ENCODE data around the gene HIBCH.
"Not testable (repeated sequence)": the region's sequence is repeated elsewhere in the genome, so short reads cannot be mapped to it uniquely, and the experiment has no call there.

HIBCH gene

DNA sequence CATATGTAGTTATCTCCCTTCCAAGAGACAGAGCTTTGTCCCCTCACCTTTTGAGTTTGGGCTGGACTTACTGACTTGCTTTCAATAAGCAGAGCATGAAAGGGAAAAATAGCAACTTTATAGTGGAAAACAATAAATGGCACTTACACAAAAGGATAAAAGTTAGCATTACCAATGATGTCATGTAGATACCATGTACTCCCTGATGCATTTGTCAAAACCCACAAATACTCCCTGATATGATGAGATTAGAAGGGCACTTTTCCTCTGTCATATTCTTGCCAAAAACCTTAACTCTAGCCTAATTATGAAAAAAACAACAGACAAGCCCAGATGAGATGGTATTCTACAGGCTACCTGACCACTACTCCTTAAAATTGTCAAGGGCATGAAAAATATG lies 16.0 kb downstream of the HIBCH start:
- DNase-seq: no peak

DNA sequence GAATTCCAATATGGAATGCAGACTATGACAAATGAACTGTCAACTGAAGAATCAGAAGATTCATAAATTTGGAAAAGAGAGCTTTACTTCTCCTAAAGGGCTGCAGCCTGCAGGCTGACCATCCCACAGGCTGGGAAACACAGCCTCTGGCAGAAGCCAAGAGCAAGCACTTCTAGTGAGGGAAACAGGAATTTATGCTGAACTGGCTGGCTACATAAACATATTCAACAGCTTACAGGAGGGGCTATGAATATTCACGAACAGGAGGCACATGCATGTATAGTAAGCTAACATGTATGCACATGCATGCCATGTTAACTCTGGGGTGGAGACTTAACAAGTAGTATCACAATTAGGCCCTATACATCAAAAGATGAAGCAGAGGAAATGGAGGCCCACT lies 17.6 kb downstream of the HIBCH start:
- no peak for DNase-seq

DNA sequence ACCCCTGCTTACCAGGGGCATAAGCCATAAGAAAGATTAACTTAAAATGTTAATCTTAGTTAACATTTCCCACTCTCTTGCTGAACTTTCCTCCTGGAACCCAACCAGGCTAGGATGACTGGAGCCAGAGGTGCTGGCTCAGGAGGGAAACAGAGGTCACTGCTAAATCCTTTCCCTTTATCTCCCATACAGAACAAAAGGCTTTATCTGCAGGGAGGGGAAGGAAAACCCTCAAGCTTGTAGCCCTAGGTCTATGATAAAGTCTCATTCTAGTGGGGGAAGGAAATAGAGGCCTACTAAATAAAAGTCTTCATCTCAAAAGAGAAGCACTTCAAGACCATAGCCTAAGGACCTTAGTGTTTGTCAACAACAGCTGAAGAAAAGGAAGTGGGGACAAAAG lies 18.6 kb downstream of the HIBCH start:
- no peak for DNase-seq

DNA sequence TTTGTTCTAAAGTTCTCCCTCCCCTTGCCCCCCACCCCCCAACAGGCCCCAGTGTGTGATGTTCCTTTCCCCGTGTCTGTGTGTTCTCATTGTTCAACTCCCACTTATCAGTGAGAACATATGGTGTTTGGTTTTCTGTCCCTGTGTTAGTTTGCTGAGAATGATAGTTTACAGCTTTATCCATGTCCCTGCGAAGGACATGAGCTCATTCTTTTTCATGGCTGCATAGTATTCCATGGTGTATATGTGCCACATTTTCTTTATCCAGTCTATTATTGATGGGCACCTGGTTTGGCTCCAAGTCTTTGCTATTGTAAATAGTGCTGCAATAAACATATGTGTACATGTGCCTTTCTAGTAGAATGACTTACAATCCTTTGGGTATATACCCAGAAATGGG lies 21.7 kb downstream of the HIBCH start:
- not testable (repeated sequence) for DNase-seq

DNA sequence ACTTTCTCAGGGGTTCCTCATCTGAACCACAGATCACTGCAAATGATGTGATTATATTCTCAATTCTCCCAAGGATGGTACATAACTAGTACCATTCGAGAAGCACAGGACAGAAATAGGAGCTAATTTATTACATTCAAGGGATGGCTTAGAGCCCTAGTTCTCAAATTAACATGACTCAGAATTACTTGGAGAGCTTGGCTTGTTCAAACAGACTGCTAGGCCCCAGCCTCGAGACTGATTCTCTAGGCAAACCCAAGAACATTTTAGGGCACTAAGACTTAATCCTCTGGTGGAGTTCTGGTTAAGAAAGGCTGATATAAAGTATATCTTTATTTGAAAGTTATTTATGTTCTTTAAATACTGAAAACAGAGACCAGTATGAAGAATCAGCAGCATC lies 35.8 kb downstream of the HIBCH start:
- DNase-seq: no peak

DNA sequence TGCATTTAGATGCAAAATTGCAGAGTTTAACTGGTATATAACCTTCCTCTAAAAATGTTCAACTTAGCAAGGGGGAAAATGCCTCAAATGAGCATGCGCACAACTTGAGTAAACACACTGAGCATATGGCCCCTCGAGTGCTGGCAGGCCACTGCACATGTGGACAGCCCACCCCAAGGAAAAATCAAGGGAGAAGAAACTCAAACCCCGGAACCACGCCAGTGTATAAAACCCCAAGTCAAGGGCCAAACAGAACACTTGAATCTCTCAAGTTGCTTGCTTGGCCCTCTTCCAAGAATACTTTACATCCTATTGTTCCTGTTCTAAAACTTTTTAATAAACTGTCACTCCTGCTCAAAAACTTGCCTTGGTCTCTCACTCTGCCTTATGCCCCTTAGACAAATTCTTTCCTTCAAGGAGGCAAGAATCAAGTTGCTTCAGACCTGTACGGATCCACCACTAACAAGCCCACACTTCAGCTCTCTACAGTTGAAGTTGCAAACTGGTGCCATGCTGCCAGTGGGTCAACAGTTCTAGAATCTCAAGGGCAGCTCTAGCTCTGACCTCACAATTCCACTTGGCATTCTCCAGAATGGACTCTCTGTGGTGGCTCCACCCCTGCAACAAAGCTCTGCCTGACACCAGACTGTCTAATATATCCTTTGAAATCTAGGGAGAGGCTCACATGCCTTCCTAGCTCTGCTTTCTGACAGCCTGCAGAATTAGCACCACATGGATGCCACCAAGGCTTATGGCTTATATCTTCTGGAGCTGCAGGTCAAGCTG lies 38.9 kb downstream of the HIBCH start:
- DNase-seq: no peak

DNA sequence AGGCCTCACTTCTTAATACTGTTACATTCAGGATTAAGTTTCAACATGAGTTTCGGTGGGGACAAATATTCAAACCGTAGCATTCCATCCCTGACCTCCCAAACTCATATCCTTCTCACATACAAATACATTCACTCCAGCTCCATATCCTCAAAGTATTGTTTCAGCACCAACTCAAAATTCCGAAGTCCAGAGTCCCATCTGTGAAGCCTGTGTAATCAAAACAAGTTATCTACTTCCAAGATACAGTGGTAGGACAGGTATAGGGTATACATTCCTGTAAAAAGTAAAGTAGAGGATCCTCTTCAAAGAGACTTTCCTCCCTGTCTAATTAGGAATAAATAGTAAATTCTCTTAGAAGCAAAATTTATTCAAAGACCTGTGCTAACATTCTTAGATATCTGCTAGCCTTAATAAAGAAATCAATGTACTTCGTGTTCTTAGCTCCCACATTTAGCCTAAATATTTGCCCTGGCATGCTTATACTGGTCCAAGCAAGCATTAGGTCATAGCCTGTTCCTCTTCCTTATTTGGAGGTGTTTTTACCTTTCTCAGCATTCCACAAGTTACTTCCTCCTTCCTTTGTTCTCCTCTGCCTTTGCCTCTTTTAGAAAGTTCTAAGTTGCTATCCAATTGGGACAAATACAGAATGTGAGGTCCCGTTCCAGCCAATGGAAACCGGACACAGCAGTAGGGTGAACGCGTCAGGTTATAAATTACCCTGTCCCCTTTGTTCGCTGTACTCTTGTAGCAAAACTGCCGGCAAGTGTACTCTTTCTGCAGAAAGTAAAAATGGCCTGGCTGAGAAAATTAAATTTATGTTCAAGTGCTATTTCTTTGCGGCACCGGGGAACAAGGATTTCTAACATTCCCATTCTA lies 40.1 kb downstream of the HIBCH start:
- DNase-seq: not testable (repeated sequence)

DNA sequence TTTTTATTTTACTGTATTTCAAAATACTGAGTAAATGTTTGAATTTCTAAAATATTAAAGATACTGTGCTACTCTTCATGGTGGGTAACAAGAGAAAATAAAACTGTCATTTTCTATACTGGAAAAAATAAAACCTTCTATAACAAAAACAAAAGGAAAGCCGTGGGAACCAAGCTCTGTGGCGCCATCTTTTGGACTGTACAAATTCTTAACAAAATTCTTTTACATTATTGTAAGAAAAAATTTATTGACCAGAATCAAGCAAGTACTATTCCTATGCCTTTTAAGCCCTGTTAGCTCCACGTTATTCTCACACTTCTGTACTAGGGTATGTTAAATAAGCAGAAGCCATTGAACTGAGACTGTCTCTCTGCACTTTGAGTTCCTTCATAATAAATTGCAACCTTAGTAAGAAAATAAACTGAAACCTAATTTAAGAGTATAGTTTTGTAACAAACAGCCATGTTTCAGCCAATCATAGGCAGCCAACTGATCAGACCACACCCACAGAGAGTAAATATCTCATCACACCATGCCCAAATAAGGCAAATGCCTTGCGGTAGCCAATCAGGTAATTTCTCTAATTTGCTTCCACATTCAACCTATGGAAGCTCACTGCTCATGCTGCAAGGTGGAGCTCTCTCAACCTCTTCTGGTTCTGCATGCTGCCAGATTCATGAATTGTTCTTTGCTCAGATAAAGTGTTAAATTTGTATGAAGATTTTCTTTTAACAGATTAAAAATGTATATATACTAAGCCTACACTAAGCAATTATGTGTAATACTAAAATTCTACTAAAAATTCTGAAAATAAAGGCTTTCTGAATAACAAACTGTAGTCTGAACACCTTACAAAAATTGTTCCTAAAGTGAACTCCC lies 42.2 kb downstream of the HIBCH start:
- no peak for DNase-seq

DNA sequence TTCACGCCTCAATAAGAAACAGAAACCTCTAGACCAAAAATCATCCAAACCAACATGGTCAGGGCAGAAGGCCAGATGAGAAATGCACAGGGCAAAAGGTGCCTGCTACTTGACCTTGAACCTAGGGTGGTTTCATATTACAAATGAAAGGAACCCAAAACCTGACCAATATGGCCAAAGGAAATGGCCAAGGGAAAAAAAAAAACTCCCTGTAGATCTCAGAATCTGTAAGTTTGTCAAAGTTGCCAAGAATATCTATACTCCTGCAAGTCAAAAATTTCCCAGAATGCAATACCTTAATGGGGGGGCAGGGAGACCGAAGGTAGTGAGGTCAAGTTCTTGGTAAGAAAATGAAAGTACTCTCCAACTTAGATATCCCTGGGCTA lies 47.2 kb downstream of the HIBCH start:
- no peak for DNase-seq

DNA sequence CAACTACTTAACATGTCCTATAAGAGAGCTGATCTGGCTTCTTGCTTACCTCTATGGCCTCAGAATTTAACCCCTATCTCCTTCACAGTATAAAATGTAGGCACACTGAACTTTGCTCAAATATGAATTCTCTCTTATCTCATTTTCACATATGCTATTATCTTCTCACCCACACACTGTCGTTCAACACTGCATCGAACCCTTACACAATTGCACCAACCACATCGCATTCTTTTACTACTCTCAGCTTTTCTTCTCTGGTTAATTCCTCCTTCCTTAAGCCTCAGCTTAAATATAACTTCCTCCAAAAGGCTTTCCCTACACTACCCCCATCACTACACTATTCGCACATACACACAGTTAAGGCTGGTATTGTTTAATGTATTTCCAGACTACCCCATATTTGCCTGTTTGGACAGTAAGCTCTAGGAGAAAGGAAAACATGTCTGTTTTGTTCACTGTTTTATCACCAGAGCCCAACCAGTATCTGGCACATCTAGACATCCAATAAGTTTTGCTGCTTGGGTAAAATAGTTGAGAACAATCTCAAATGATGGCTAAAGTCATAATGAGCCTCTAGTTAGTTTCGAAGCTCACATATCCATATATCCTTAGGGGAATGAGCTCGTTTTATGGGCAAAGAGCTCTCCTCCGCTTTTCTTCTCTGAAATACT lies 47.7 kb downstream of the HIBCH start:
- DNase-seq: no peak

DNA sequence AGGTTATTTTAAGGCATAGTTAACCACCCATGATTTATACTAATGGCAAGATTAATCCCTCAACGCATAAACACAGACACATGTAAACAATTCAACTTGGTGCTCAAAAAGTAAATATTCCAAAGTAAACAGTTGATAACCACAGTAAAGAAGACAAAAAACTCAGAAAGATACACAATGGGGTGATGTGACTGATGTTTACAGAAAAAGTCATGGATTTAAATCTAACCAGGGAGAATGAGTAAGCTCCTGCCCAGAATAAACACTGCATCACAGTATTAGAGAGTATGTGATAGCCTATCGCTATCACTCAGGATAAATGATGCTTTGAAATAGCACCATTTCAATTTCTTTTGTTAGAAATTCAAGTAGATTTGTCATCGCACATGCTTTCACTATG lies 49.3 kb downstream of the HIBCH start:
- no peak for DNase-seq

DNA sequence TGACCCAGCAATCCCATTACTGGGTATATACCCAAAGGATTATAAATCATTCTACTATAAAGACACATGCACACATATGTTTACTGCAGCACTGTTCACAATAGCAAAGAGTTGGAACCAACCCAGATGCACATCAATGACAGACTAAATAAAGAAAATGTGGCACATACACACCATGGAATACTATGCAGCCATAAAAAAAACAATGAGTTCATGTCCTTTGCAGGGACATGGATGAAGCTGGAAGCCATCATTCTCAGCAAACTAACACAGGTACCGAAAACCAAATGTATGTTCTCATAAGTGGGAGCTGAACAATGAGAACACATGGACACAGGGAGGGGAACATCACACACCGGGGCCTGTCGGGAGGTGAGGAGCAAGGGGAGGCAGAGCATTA lies 49.9 kb downstream of the HIBCH start:
- DNase-seq: not testable (repeated sequence)

DNA sequence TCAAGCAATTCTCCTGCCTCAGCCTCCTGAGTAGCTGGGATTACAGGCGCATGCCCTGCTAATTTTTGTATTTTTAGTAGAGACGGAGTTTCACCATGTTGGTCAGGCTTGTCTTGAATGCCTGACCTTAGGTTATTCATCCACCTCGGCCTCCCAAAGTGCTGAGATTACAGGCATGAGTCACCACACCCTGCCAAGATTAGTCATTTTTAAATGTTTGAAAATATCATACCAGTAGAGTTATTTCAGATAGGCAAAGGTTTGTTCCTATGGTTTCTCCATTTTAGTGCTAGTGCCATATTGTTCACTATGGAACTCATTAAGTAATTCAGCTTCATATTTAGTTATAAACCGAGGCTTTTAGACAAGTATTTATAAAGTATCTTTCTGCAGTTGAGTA lies 52.3 kb downstream of the HIBCH start:
- DNase-seq: no peak

DNA sequence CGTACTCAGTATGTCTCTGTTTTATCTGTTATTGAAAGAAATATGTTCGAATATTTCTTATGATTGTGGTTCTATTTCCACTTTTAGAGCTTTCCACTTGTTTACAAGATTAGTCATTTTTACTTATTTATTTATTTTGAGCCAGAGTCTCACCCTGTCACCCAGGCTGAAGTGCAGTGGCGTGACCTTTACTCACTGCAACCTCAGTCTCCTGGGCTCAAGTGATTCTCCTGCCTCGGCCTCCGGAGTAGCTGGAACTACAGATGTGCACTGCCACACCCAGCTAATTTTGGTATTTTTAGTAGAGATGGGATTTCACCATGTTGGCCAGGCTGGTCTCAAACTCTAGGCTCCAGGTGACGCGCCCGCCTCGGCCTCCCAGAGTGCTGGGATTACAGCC lies 53.3 kb downstream of the HIBCH start:
- DNase-seq: no peak

DNA sequence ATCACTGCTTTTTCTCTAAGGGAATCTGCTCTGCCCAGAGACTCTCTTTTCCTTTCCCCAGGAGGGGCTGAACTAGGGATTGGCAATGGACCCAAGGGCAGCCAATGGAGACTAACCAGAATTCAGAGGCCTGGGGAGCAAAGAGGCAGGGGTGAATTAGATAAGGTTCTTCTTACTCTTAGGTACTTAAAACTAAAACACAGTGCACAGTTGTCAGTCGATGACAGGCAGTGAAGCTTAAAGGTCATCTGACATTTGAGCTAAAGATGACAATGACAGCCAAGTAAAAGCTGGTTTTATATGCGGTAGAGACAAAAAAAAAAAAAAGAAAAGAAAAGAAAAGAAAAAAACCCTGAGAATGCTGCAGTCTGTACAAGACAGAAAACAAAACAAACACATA lies 57.8 kb downstream of the HIBCH start:
- no peak for DNase-seq

DNA sequence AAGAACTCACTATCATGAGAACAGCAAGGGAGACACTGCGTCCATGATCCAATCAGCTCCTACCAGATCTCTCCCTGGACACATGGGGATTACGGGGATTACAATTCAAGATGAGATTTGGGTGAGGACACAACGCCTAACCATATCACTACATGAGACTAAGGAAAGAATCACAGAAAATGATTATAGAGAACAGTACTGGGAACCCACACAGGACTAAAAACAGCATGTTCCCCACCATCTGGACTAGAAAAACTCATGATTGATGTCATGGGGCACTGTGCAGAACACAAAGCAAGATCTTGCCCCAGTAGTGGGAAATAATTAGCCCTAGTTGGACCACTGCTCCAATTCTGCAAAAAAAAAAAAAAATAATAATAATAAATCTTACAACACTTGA lies 63.5 kb downstream of the HIBCH start:
- no peak for DNase-seq

DNA sequence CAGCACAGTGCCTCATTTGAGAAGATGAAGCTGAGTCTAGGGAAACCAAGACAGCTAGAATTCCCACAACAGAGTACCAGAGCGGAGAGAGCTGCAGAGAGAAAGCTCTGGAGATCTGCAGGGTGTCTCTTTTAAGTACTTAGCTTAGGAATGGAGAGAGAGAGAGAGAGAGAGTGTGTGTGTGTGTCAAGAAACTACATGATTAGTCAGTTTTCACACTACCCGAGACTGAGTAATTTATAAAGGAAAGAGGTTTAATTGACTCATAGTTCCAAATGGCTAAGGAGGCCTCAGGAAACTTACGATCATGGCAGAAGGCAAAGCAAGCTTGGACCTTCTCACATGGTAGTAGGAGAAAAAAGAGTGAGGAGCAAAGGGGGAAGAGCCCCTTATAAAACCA lies 64.0 kb downstream of the HIBCH start:
- no peak for DNase-seq

DNA sequence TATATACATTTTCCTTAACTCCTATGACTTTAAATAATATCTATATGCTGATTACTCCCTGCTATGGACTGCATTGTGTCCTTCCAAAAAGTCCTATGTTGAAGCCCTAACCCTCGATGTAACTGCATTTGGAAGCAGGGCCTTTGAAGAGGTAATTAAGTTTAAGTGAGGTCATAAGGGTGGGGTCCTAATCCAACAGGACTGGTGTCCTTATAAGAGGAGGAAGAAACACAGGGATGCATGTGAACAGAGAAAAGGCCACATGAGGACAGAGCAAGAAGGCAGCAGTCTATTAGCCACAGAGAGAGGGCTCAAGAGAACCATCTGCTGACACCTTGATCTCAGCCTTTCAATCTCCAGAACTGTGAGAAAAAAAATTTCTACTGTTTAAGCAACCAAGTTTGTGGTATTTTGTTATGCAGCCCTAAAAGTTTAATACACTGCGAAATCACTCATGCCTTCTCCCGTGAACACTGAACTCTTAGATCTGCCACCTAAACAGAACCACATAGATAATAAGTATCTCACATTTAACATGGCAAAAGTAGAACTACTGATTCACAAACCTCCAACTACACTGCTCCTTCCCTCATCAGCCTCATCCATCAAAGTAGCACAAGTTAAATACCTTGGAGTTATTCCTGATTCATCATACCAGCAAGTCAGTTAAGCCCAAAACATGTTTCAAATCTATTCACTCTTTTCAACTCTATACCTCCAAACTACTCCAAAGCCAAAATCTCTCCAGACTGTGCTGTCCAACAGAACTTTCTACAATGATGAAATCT lies 65.4 kb downstream of the HIBCH start:
- DNase-seq: no peak

DNA sequence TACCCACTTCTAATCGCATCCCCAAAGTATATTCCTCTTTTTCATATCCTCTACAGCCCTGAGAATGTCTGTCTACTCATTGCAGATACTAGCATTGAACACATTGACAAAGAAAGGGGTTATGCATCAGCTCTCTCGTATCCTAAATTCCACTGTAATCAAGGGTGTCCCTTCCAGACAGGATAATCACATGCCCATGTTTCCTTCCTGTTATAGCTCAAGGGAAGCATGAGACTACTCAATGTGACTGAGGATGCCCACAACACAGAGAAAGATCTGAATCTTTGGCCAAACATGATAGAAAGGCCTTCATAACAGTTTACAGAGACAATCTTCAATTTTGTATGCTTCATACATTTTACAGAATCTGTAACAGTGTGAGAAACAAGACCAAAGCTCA lies 69.2 kb downstream of the HIBCH start:
- no peak for DNase-seq

DNA sequence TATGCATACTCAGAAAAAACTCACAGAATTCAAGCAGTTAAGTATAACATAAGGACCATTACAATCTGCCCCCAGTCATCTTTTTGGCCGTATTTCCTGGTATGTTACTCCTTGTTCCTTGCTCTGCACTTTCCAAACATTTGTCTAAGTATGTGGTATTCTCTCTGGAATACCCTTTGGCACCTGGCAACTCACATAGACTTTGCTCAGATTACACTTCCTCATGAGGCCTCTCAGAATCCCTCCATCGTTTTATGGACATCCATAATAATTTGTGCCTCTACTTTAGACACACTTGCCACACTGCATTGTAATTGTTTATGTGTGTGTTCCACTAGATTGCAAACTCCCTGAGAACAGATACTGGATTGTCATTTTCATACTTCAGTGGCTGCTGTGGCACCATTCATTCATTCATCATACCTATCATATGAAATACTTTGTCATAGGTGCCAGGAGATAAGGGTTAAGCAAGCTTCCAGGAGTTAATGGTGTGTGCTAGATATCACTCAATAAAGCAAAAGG lies 84.0 kb downstream of the HIBCH start:
- DNase-seq: no peak

DNA sequence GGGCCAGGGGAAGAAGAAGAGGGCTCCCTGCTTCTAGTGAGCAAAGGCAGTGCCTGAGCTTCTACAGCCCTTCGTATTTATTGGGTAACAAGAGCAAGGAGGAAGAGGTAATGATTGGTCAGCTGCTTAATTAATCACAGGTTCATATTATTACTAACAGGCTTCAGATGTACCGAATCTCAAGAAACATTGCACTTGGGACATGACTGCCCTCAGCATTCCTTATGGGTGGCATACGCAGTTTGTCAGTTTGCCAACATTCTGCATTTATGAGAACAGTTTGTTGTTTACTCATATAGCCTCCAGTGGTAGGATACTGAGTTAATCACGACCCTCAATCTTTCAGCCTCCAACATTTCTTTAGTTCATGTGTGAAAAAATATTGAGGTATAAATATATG lies 84.5 kb downstream of the HIBCH start:
- no peak for DNase-seq

DNA sequence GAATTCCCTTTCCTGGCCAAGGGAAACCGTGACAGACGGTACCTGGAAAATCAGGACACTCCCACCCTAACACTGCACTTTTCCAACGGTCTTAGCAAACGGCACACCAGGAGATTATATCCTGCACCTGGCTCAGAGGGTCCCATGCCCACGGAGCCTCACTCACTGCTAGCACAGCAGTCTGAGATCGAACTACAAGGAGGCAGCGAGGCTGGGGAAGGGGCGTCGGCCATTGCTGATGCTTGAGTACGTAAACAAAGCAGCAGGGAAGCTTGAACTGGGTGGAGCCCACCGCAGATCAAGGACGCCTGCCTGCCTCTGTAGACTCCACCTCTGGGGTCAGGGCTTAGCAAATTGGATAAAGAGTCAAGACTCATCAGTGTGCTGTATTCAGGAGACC lies 95.6 kb downstream of the HIBCH start:
- not testable (repeated sequence) for DNase-seq
